GM18867 (cell line): Measurements from ENCODE around the gene KHDC4.

Experiments
- ATAC-seq: cut with Tn5 transposase; IDR thresholded peaks from one replicate; pipeline ENCODE4 v1.9.1; 2021; ENCODE audit warnings: mild to moderate bottlenecking, moderate library complexity; ENCODE audit not compliant: unreplicated experiment

The KHDC4 gene

GRCh38 chr1:155970531-155971167 lies 36.4 kb upstream of the KHDC4 start:
- ATAC-seq = peak; percentile 71

GRCh38 chr1:155969377-155969791 lies 35.2 kb upstream of the KHDC4 start:
- ATAC-seq = no peak

- no peak for ATAC-seq
Measured at GRCh38 chr1:155968670-155969069, 34.5 kb upstream of the KHDC4 start.

- no peak for ATAC-seq
Measured at GRCh38 chr1:155968051-155968400, 33.8 kb upstream of the KHDC4 start.

GRCh38 chr1:155967341-155968050 lies 33.3 kb upstream of the KHDC4 start:
- ATAC-seq = no peak

GRCh38 chr1:155966750-155967149 lies 32.5 kb upstream of the KHDC4 start:
- ATAC-seq = no peak

- no peak for ATAC-seq
Measured at GRCh38 chr1:155966135-155966534, 31.9 kb upstream of the KHDC4 start.

- no peak for ATAC-seq
Measured at GRCh38 chr1:155964193-155964592, 30.0 kb upstream of the KHDC4 start.

- ATAC-seq = no peak
Measured at GRCh38 chr1:155962599-155963211, 28.5 kb upstream of the KHDC4 start.

GRCh38 chr1:155961937-155962336 lies 27.7 kb upstream of the KHDC4 start:
- ATAC-seq = no peak

- no peak for ATAC-seq
Measured at GRCh38 chr1:155960081-155960745, 26.0 kb upstream of the KHDC4 start.

- no peak for ATAC-seq
Measured at GRCh38 chr1:155957411-155957915, 23.2 kb upstream of the KHDC4 start.

GRCh38 chr1:155954645-155955044 lies 20.4 kb upstream of the KHDC4 start:
- ATAC-seq = no peak

- no peak for ATAC-seq
Measured at GRCh38 chr1:155952505-155952890, 18.3 kb upstream of the KHDC4 start.

- ATAC-seq = no peak
Measured at GRCh38 chr1:155951753-155952504, 17.7 kb upstream of the KHDC4 start.

GRCh38 chr1:155950829-155951228 lies 16.6 kb upstream of the KHDC4 start:
- no peak for ATAC-seq

GRCh38 chr1:155947741-155948140 lies 13.5 kb upstream of the KHDC4 start:
- ATAC-seq = no peak

- ATAC-seq = no peak
Measured at GRCh38 chr1:155947292-155947691, 13.1 kb upstream of the KHDC4 start.

GRCh38 chr1:155946633-155947219 lies 12.5 kb upstream of the KHDC4 start:
- ATAC-seq = peak; percentile 3

GRCh38 chr1:155944444-155944799 lies 10.2 kb upstream of the KHDC4 start:
- ATAC-seq = no peak
